Measurements from ENCODE around the gene GALNT9. TPM values are rescaled to one million over a fixed set of nuclear protein-coding genes. Genes with fewer than 3 reads are reported as not detected.

The GALNT9 gene
- total RNA-seq, 1 donor from 2014 or later, result not detected

- TF ChIP-seq CTCF (IDR thresholded peaks at IDR 0.05) (no peak), EZH2phosphoT487 (IDR thresholded peaks at IDR 0.05) (peak; percentile 10), EZH2 (IDR thresholded peaks at IDR 0.05) (peak; percentile 48)
- H3K27me3 Mint-ChIP-seq (ENCODE audit: insufficient read depth, low read depth), result peaks cover 43% of the 10 kb centered on the region
- Histone ChIP-seq H3F3A (ENCODE audit: low read depth) (peaks cover 11% of the 10 kb centered on the region), H4K20me1 (ENCODE audit: low read depth) (peaks cover 31% of the 10 kb centered on the region), H3K79me2 (ENCODE audit: low read depth) (no peaks in the 10 kb centered on the region), H3K36me3 (no peaks in the 10 kb centered on the region), H3K27ac (no peak overlapping the region), H3K4me2 (peak overlapping the region; percentile 70), H3K4me1 (no peaks in the 10 kb centered on the region), H2AFZ (replicated peaks) (no peak overlapping the region), H3K27me3 (peaks cover 97% of the 10 kb centered on the region), H3K4me3 (no peak overlapping the region), H3K9me3 (ENCODE audit: low read depth) (no peaks in the 10 kb centered on the region), H3K9ac (no peak overlapping the region)
- H3K27ac Mint-ChIP-seq, result no peak overlapping the region
- peaks cover 4% of the 10 kb centered on the region for H3K9me3 Mint-ChIP-seq
- H3K4me1 Mint-ChIP-seq, result peaks cover 7% of the 10 kb centered on the region
- H3K36me3 Mint-ChIP-seq, result no peaks in the 10 kb centered on the region
- peak; percentile 38 for DNase-seq (ENCODE audit: low spot score)
- peak overlapping the region; percentile 66 for H3K4me3 Mint-ChIP-seq
Observed at GRCh38 chr12:132329720-132330548, 545 bp upstream of the GALNT9 start.

- H3K9me3 Mint-ChIP-seq, result peaks cover 4% of the 10 kb centered on the region
- H4K20me1 ChIP-seq (ENCODE audit: low read depth), result peaks cover 31% of the 10 kb centered on the region
- H3K9ac ChIP-seq, result no peak overlapping the region
- H3K27me3 ChIP-seq, result peaks cover 97% of the 10 kb centered on the region
- H3K79me2 ChIP-seq (ENCODE audit: low read depth), result no peaks in the 10 kb centered on the region
- H3K4me1 Mint-ChIP-seq, result peaks cover 10% of the 10 kb centered on the region
- no peaks in the 10 kb centered on the region for H3K36me3 ChIP-seq
- no peaks in the 10 kb centered on the region for H3K4me1 ChIP-seq
- peak; percentile 54 for TF ChIP-seq EZH2 (IDR thresholded peaks at IDR 0.05)
- TF ChIP-seq EZH2phosphoT487 (IDR thresholded peaks at IDR 0.05), result no peak
- no peak for DNase-seq (ENCODE audit: low spot score)
- peaks cover 11% of the 10 kb centered on the region for H3F3A ChIP-seq (ENCODE audit: low read depth)
- no peaks in the 10 kb centered on the region for H3K36me3 Mint-ChIP-seq
- no peaks in the 10 kb centered on the region for H3K9me3 ChIP-seq (ENCODE audit: low read depth)
- H3K4me3 ChIP-seq, result no peak overlapping the region
- peak overlapping the region; percentile 52 for H3K4me2 ChIP-seq
- no peak overlapping the region for H2AFZ ChIP-seq (replicated peaks)
- peak overlapping the region; percentile 55 for H3K4me3 Mint-ChIP-seq
- H3K27me3 Mint-ChIP-seq (ENCODE audit: insufficient read depth, low read depth), result peaks cover 41% of the 10 kb centered on the region
- H3K27ac ChIP-seq, result no peak overlapping the region
- H3K27ac Mint-ChIP-seq, result no peak overlapping the region
Observed at GRCh38 chr12:132328282-132329029, 933 bp downstream of the GALNT9 start.

- no peaks in the 10 kb centered on the region for H3K79me2 ChIP-seq (ENCODE audit: low read depth)
- H3K4me2 ChIP-seq, result no peak overlapping the region
- H3K4me1 ChIP-seq, result no peaks in the 10 kb centered on the region
- no peak for TF ChIP-seq EZH2phosphoT487 (IDR thresholded peaks at IDR 0.05)
- TF ChIP-seq CTCF (IDR thresholded peaks at IDR 0.05), result no peak
- peak; percentile 5 for TF ChIP-seq EZH2 (IDR thresholded peaks at IDR 0.05)
- no peak overlapping the region for H2AFZ ChIP-seq (replicated peaks)
- no peak overlapping the region for H3K27ac ChIP-seq
- H3K36me3 Mint-ChIP-seq, result no peaks in the 10 kb centered on the region
- H3K27me3 Mint-ChIP-seq (ENCODE audit: insufficient read depth, low read depth), result peaks cover 39% of the 10 kb centered on the region
- peaks cover 99% of the 10 kb centered on the region for H3K27me3 ChIP-seq
- H3K4me3 Mint-ChIP-seq, result no peak overlapping the region
- H3K9me3 ChIP-seq (ENCODE audit: low read depth), result no peaks in the 10 kb centered on the region
- no peak overlapping the region for H3K4me3 ChIP-seq
- peaks cover 31% of the 10 kb centered on the region for H4K20me1 ChIP-seq (ENCODE audit: low read depth)
- H3K36me3 ChIP-seq, result no peaks in the 10 kb centered on the region
- DNase-seq (ENCODE audit: low spot score), result no peak
- no peak overlapping the region for H3K27ac Mint-ChIP-seq
- H3K4me1 Mint-ChIP-seq, result peaks cover 17% of the 10 kb centered on the region
- H3K9ac ChIP-seq, result no peak overlapping the region
- H3K9me3 Mint-ChIP-seq, result peaks cover 4% of the 10 kb centered on the region
- H3F3A ChIP-seq (ENCODE audit: low read depth), result peaks cover 11% of the 10 kb centered on the region
Observed at GRCh38 chr12:132327336-132328171, 1.8 kb downstream of the GALNT9 start.
